HG03066 (cell line): ENCODE measurements around the gene HSPA14.
"Not testable (repeated sequence)": the region's sequence is repeated elsewhere in the genome, so short reads cannot be mapped to it uniquely, and the experiment has no call there.

Source experiments
- ATAC-seq: cut with Tn5 transposase; IDR thresholded peaks from one replicate; pipeline ENCODE4 v1.9.1; 2021; ENCODE audit warnings: low read depth; ENCODE audit not compliant: unreplicated experiment

The HSPA14 gene, protein sequence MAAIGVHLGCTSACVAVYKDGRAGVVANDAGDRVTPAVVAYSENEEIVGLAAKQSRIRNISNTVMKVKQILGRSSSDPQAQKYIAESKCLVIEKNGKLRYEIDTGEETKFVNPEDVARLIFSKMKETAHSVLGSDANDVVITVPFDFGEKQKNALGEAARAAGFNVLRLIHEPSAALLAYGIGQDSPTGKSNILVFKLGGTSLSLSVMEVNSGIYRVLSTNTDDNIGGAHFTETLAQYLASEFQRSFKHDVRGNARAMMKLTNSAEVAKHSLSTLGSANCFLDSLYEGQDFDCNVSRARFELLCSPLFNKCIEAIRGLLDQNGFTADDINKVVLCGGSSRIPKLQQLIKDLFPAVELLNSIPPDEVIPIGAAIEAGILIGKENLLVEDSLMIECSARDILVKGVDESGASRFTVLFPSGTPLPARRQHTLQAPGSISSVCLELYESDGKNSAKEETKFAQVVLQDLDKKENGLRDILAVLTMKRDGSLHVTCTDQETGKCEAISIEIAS

DNA sequence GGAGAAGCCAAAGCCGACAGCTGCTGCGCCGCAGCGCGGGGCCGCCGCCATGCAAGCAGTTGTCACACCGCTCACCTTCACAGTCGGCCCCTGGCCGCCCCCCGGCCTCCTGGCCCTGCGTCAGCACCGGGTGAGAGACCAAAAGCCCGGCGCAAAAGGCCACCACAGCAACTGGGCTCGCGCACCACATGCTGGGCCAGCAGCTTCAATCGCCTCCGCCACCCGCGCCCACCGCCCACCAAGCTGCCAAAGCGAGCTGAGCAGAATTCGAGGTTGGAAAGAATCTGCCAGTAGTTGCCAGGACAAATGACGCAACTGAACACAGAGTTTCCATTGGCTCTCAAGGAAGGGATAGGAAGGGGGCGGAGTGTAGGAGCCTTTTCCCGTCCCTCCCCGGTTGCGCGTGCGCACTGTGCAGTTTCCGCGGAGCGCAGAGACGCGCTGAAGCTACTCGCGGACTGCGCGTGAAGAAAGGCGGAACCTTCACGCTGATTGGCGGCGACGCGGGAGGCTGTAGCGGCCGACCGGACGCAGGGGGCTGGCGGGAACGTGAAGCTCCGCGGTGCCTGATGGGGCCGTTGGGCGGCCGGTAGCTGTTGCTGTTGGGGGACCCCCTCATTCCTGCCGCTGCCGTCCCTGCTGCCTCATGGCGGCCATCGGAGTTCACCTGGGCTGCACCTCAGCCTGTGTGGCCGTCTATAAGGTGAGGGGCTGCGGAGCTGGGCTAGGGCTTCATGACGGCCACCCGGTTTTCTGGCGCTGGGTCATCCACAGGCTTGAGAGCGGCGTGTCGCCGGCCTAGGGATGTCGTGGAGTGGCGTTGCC is at the start of gene HSPA14, which contains the start of the genes CDNF and MSANTD7:
Gene HSPA14, plus strand, starts transcription at position 550 of the 825 bp plus-strand sequence. Its CDS starts 97 bp downstream, at position 647.
Gene CDNF, minus strand, starts transcription at position 281 of the 825 bp plus-strand sequence. Its CDS starts 91 bp downstream, at position 190.
Gene MSANTD7, plus strand, starts transcription at position 550 of the 825 bp plus-strand sequence. CDS start 3,979 bp downstream, outside the sequence.
- ATAC-seq: peak; percentile 92

GRCh38 chr10:14798636-14799035 is 39.5 kb upstream of the HSPA14 start:
- ATAC-seq: no peak

GRCh38 chr10:14800397-14800796 is 37.7 kb upstream of the HSPA14 start:
- ATAC-seq: no peak

DNA sequence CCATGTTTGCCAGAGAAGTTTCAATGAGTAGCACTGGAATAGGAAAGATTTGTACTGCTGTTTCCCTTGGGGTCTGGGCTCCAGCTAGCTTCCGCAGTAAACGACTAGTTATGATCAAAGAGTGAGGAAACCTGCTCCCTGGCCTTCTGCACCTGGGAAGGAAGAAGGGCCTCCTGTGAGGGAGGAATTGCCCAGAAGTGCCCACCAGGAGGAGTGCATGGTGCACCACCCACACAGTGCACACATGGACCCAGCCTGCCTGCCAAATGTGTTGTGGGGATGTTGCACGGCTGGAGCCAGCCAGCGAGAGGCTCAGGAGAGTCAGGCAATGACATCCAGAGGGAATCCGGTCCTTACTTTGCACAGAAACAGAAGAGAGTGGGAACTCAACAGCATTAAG is 36.4 kb upstream of the HSPA14 start:
- ATAC-seq: no peak

GRCh38 chr10:14803827-14804226 is 34.3 kb upstream of the HSPA14 start:
- no peak for ATAC-seq

DNA sequence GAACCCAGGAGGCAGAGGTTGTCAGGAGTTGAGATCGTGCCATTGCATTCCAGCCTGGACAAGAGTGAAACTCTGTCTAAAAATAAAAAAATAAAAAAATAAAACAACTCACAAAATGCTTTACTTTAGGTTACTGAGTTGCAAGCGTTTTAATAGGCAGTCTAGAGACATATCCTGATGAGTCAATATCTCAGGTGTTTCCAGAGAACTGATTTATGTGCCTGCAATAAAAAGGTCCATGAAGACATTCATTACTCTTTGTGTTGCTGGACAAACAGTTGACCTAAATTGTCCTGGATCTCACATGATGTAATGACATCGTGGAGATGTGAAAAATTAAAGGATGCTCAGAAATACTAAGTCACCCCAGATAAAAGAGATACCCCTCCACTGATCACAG is 31.8 kb upstream of the HSPA14 start:
- no peak for ATAC-seq

GRCh38 chr10:14810969-14811953 is 26.8 kb upstream of the HSPA14 start:
- ATAC-seq: no peak

- no peak for ATAC-seq
Observed at GRCh38 chr10:14812271-14812670, 25.8 kb upstream of the HSPA14 start.

- no peak for ATAC-seq
Observed at GRCh38 chr10:14815681-14816080, 22.4 kb upstream of the HSPA14 start.

DNA sequence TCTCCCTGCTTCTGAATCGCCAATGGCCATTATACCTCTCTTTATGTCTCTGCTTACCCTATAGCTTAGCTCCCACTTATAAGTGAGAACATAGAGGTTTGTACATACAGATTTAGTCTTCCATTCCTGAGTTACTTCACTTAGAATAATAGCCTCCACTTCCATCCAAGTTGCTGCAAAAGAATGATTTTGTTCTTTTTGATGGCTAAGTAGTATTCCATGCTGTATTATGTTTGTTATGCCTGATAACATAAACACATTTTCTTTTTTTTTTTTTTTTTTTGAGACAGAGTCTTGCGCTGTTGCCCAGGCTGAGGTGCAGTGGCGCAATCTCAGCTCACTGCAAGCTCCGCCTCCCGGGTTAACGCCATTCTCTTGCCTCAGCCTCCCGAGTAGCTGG is 21.4 kb upstream of the HSPA14 start:
- ATAC-seq: not testable (repeated sequence)

DNA sequence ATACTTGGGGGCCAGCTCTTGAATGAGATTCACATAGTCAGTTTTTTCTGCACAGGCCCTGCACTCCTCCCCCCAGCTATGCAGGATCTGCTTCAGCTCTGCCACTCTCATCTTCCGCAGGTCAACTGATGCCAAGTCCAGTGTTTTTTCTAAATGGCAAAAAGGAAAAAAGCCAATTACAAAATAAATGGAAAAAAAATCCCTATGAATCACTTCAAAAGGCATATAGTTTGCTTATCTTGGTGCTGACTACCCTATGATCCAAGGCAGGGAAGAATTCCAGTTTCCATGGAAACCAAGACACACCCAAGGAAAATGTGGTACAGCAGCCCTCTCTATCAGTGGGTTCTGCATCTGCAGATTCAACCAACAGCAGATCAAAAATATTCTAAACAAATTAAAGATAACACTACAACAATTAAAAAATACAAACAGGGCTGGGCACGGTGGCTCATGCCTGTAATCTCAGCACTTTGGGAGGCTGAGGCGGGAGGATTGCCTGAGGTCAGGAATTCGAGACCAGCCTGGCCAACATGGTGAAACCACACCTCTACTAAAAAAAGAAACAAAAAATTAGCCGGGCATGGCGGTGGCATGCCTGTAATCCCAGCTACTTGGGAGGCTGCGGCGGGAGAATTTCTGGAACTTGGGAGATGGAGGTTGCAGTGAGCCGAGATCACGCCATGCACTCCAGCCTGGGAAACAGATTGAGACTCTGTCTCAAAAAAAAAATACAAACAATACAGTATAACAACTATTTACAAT is 17.9 kb upstream of the HSPA14 start:
- ATAC-seq: no peak

DNA sequence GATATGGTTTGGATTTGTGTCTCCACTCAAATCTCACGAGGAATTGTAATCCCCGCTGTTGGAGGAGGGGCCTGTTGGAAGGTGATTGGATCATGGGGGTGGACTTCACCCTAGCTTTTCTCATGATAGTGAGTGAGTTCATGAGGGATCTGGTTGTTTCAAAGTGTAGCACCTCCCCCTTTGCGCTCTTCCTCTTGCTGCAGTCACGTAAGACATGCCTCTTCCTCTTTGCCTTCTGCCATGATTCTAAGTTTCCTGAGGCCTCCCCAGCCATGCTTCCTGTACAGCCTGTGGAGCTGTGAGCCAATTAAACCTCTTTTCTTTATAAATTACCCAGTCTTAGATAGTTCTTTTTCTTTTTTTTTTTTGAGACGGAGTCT is 17.3 kb upstream of the HSPA14 start:
- no peak for ATAC-seq

DNA sequence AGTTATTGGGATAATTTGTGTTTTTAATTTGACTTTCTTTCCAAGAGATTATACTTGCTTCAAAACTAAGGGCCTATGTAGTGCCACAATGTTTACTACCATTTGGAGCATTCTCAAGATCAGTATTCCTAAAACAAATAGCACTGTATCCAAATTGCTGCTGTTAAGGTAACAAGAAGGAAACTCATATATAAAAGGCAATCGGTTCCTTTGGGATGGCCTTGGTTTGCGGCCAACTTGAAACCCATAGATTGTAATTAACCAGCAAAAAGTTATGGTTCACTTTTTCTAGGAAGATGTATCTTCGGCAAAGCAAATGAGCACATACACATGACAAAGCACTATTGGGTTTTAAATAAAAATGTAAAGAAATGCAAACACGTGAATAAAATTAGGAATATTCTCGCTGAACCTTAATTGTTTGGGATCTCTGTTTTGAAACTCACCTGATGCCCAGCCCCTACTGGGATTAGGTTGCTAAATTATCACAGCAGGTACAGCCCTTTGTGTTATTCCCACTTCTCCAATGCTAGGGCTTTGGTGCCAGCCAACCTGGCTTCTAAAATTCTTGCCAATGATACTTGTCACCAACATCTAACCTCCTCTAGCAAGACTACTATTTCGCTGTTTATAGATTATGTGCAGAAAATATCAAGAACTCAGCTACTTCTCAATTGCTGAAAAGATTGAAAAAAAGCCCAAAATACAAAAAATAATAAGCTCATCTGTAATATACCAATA is 16.3 kb upstream of the HSPA14 start:
- ATAC-seq: no peak

GRCh38 chr10:14822879-14823755 is 15.0 kb upstream of the HSPA14 start:
- ATAC-seq: no peak

- no peak for ATAC-seq
Observed at GRCh38 chr10:14823966-14824365, 14.1 kb upstream of the HSPA14 start.

DNA sequence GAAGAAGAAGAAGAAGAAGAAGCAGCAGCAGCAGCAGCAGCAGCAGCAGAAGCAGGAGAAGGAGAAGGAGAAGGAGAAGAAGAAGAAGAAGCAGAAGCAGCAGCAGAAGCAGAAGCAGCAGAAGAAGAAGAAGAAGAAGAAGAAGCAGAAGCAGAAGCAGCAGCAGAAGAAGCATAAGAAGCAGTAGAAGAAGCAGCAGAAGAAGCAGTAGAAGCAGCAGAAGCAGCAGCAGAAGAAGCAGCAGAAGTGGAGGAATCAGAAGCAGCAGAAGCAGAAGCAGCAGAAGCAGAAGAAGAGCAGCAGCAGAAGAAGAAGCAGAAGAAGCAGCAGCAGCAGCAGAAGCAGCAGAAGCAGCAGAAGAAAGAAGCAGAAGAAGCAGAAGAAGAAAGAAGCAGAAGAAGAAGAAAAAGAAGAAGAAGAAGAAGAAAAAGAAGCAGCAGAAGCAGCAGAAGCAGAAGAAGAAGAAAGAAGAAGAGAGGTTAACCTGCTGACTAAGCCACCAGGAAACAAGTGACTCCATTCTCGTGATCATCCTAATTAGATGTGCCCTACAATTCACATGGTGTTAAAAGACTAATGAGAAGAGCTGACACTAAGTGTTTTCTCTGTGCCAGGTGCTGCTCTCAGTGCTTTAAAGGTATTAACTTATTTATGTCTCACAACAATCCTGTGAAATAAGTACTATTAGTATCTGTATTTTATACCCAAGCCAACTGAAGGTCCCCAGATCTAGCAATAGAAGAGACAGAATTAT is 11.9 kb upstream of the HSPA14 start:
- no peak for ATAC-seq

DNA sequence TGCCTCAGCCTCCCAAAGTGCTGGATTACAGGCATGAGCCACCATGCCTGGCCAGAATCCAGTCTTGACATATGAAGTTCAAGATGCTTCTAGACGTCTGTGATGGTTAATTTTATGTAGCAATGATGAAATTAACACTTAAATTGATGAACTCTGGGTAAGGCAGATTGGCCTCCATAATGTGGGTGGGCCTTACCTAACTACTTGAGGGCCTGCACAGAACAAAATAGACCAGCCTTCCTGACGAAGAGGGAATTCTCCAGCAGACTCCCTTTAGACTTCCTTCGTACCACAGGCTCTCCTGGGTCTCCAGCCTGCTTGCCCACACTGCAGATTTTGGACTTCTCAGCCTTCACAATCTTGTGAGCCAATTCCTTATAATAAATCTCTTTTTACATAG is 5.0 kb upstream of the HSPA14 start:
- ATAC-seq: no peak
